ENCODE data around the gene GTSE1.

Gene GTSE1, protein sequence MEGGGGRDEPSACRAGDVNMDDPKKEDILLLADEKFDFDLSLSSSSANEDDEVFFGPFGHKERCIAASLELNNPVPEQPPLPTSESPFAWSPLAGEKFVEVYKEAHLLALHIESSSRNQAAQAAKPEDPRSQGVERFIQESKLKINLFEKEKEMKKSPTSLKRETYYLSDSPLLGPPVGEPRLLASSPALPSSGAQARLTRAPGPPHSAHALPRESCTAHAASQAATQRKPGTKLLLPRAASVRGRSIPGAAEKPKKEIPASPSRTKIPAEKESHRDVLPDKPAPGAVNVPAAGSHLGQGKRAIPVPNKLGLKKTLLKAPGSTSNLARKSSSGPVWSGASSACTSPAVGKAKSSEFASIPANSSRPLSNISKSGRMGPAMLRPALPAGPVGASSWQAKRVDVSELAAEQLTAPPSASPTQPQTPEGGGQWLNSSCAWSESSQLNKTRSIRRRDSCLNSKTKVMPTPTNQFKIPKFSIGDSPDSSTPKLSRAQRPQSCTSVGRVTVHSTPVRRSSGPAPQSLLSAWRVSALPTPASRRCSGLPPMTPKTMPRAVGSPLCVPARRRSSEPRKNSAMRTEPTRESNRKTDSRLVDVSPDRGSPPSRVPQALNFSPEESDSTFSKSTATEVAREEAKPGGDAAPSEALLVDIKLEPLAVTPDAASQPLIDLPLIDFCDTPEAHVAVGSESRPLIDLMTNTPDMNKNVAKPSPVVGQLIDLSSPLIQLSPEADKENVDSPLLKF

DNA sequence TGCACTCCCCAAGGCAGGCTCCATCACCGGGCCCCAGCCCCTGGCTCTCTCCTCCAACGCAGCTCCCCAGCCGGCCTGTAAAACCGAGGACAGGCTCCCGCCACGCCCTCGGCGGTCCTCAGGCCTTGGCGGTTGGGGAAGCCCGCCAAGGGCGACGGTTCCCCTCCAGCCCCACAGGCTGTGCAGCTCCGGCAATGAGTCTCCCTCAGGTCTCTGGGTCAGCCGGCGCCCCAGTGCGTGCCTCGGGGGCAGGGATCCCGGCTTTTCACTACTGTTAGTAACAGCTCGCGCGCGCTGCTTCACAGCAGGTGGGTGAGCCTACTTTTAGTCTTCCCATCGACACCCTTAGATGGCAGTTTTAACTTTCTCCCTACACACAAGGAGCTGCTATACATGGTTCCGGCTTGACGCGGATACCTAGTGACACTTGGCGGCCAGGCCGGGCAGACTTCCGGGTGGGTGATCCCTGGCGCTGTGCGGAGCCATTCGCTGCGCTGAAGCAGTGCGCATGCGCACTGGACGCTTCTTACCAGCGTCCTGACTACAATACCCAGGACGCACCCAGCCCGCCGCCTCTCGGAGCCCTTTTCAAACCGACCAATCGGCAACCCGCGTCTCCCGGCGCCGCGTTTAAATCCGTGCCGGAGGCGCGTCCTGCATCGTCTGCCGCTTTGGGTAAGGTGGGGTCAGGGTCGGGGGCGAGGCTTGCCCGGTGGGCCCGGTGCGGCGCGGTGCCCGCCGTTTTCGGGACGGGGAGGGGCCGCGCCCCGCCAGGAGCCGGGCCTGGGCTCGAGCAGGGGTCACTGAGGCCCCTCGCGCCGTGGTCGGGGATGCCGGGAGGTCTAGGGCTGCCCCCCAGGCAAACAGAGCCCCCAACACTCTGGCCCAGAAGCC is at the start of gene GTSE1:
Gene GTSE1, plus strand, starts transcription at position 614 of the 894 bp plus-strand sequence. CDS start 531 bp downstream, outside the sequence.
- Histone ChIP-seq H3K4me1 (ENCODE audit: control insufficient read depth, insufficient read depth, low read length) (peaks cover 5% of the 10 kb centered on the region), H3K36me3 (ENCODE audit: control insufficient read depth, insufficient read depth, low read length) (peaks cover 7% of the 10 kb centered on the region), H3K4me3 (ENCODE audit: low read length) (peak within 1 kb of the TSS; percentile 73), H3K27me3 (ENCODE audit: control insufficient read depth, insufficient read depth, low read length) (no peaks in the 10 kb centered on the region), H3K9ac (ENCODE audit: low read length) (peak within 1 kb of the TSS; percentile 50), H3K27ac (ENCODE audit: low read depth, low read length) (peak within 1 kb of the TSS; percentile 88)

DNA sequence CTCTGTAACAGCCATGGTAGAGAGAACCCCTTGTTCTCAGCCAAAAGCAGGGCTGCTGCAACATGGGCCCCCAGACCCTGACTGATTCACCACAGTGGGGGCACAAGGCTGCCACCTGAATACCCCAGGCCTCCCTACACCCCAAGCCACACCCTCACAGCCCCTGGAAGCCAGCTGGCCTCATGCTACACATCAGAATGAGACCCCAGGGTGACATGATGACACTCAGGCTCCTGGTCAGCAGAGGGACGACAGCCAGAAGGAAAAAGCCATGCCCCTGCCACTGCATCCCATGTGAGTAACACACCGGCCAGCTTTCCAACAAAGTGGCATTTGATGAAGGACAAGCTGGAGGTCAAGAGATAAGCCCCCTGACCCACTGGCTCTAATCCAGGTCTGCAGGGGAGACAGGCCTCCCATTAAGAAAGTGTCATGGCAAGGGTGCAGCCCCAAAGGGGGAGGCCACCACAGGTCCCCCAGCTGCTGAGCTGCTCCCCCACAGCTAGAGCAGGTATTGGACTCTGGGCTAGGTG is 49.2 kb upstream of the GTSE1 start:
- Histone ChIP-seq H3K27me3 (ENCODE audit: control insufficient read depth, insufficient read depth, low read length) (no peaks in the 10 kb centered on the region), H3K9ac (ENCODE audit: low read length) (no peak overlapping the region), H3K4me3 (ENCODE audit: low read length) (no peak overlapping the region), H3K36me3 (ENCODE audit: control insufficient read depth, insufficient read depth, low read length) (no peaks in the 10 kb centered on the region), H3K27ac (ENCODE audit: low read depth, low read length) (no peak overlapping the region), H3K4me1 (ENCODE audit: control insufficient read depth, insufficient read depth, low read length) (peaks cover 14% of the 10 kb centered on the region)

DNA sequence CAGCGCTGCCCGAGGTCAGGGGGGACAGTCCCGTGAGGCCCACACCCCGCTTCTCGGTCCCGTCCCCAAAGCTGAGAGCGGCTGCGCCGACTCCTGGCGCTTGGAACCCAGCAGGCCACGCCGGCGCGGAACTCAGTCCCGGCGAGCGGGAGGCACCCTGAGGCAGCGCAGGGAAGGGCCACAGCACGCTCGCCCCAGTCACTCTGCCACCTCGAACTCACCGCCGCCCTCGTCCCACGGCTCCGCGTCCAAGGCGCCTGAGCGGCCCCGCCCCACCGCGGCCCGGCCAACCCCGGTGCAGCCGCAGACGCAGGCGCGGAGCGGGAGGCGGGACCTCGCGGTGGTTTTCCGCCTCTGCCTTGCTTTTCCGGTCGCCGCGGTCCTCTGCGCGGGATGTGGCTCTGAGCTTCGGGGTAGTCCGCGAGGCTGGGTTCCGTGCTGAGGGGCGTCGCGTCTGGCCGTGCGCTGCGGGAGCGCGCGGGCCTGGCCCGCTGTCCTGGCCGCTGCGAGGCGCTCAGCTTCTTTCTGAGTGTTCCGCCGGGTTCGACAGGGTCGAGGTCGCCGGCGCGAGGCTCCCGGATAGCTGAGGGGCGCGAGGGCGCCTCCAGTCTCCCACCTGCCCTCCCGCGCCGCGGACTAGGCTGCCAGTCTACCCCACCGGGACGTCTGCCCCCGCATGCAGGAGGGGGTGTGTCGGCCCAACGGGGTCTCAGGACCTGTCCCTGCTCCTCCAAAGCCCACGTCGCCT is 46.5 kb upstream of the GTSE1 start, which contains the start of gene CDPF1:
Gene CDPF1, minus strand, starts transcription at position 259 of the 748 bp plus-strand sequence. CDS start 2,009 bp downstream, outside the sequence.
- H3K4me3 ChIP-seq (ENCODE audit: low read length) = peak within 1 kb of the TSS; percentile 92
- no peaks in the 10 kb centered on the region for H3K36me3 ChIP-seq (ENCODE audit: control insufficient read depth, insufficient read depth, low read length)
- H3K27me3 ChIP-seq (ENCODE audit: control insufficient read depth, insufficient read depth, low read length) = no peaks in the 10 kb centered on the region
- peak within 1 kb of the TSS; percentile 87 for H3K27ac ChIP-seq (ENCODE audit: low read depth, low read length)
- H3K4me1 ChIP-seq (ENCODE audit: control insufficient read depth, insufficient read depth, low read length) = peaks cover 14% of the 10 kb centered on the region
- peak within 1 kb of the TSS; percentile 89 for H3K9ac ChIP-seq (ENCODE audit: low read length)

DNA sequence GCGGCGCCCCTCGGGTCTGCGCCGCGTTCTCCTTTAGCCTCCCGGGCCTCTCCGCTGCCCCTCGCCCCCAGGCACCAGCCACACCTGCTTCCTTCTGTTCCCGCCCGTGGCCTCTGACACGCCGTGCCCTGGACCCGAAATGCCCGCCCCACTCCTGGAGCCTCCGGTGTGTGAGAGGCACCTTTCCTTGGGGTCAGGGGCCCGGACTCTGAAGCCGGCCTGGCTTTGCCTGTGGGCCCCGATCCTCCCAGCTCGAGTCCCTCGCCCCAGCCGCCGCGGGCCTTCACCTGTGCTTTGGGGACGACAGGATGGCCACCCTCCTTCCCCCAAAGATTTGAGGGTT is 45.9 kb upstream of the GTSE1 start:
- peaks cover 14% of the 10 kb centered on the region for H3K4me1 ChIP-seq (ENCODE audit: control insufficient read depth, insufficient read depth, low read length)
- no peaks in the 10 kb centered on the region for H3K36me3 ChIP-seq (ENCODE audit: control insufficient read depth, insufficient read depth, low read length)
- H3K4me3 ChIP-seq (ENCODE audit: low read length) = peak overlapping the region; percentile 92
- H3K27me3 ChIP-seq (ENCODE audit: control insufficient read depth, insufficient read depth, low read length) = no peaks in the 10 kb centered on the region
- H3K9ac ChIP-seq (ENCODE audit: low read length) = peak overlapping the region; percentile 80
- peak overlapping the region; percentile 87 for H3K27ac ChIP-seq (ENCODE audit: low read depth, low read length)

DNA sequence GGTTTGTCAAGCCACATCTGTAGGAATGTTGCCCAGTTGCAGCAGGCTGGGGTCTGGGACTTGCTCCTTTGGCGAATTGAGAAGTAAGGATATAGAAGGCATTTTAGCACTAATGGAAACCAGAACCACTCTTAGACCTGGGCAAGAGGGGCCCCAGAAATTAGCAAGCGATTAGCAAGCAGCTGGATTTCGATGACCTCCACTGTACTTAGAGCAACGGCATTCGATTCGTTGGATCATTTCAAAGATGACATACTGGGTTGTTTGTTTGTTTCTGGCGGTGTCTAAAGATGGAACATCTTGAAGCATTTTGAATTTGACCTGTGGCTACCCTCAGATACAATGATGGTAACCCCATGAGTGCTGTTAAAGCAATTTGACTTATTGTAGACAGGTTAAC is 45.4 kb upstream of the GTSE1 start:
- Histone ChIP-seq H3K4me1 (ENCODE audit: control insufficient read depth, insufficient read depth, low read length) (peaks cover 14% of the 10 kb centered on the region), H3K36me3 (ENCODE audit: control insufficient read depth, insufficient read depth, low read length) (no peaks in the 10 kb centered on the region), H3K4me3 (ENCODE audit: low read length) (peak overlapping the region; percentile 92), H3K27me3 (ENCODE audit: control insufficient read depth, insufficient read depth, low read length) (no peaks in the 10 kb centered on the region), H3K9ac (ENCODE audit: low read length) (no peak overlapping the region), H3K27ac (ENCODE audit: low read depth, low read length) (peak overlapping the region; percentile 4)

DNA sequence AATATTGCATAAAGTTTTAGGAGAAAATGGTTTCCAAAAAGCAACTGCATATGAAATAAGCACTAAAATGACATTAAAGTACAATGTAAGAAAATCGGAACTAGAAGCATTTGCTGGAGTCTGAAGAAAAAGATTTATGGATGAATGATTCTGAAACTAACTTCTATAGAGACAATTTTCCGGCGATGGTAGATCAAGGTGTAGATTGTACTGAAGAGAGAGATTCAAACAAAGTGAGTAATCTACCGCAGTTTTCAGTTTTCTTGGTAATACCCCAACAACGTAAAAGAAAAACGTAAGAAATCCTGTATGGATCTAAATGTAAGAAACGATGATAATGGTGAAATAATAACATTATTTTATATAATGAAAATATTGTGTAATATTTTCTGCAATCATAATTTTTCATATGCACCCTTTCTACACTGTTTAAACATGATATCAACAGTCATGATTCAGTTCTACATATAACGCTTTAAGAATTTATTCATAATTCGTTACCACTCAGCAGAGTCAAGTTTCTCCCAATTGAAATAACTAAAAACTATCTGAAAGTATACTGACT is 44.8 kb upstream of the GTSE1 start:
- Histone ChIP-seq H3K36me3 (ENCODE audit: control insufficient read depth, insufficient read depth, low read length) (no peaks in the 10 kb centered on the region), H3K27me3 (ENCODE audit: control insufficient read depth, insufficient read depth, low read length) (no peaks in the 10 kb centered on the region)

DNA sequence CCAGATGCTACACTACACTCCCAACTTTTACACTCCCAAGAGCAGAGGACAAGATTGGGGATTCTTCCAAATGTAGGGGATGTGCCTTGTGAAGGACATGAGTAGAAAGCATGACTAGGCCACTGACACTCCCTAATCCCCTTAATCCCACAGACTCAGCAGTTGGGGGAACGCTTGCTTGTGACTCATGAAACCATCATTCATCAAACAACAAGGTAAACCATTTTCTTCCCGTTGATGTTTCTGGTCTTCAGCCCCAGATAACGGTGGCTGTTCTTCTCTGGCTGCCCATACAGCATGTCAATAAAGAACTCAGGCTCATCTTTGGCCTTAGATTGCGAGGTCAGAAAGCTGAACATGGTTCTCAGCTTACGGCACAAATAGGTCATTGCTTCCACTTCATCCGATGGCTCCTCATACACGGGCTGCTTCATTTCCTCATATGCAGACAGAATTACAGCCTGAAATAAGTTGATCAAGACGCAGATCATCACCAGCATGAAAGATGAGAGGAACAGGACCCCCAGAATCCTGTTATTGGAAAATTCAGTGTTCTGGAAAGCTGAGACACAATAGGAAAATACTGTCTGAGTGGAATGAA is 40.2 kb upstream of the GTSE1 start:
- H3K4me3 ChIP-seq (ENCODE audit: low read length) = no peak overlapping the region

More for the DNA sequence above, 44.8 kb upstream of the GTSE1 start:
- Histone ChIP-seq H3K4me1 (ENCODE audit: control insufficient read depth, insufficient read depth, low read length) (peaks cover 14% of the 10 kb centered on the region), H3K27ac (ENCODE audit: low read depth, low read length) (no peak overlapping the region), H3K9ac (ENCODE audit: low read length) (no peak overlapping the region), H3K4me3 (ENCODE audit: low read length) (no peak overlapping the region)

DNA sequence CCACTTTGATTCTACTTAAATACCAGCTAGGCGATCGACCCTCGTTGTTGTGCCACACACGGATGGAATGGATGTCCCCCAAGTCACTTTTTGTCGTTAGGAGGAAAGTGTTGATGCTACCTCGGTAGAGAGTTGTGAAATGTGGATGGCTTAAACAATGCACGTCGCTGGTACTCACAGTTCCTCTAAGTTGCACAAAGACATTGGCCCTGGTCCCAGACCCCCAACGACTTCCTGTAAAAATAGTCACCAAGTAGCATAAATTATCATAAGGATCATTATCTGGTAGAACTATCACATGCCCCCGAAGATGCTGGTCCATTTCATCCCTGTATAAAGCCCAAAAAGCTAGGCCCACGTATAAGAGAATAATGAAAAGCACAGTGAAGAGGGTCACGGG is 37.3 kb upstream of the GTSE1 start:
- Histone ChIP-seq H3K36me3 (ENCODE audit: control insufficient read depth, insufficient read depth, low read length) (no peaks in the 10 kb centered on the region), H3K4me1 (ENCODE audit: control insufficient read depth, insufficient read depth, low read length) (no peaks in the 10 kb centered on the region), H3K9ac (ENCODE audit: low read length) (no peak overlapping the region), H3K4me3 (ENCODE audit: low read length) (no peak overlapping the region), H3K27ac (ENCODE audit: low read depth, low read length) (no peak overlapping the region), H3K27me3 (ENCODE audit: control insufficient read depth, insufficient read depth, low read length) (no peaks in the 10 kb centered on the region)

More for the DNA sequence above, 40.2 kb upstream of the GTSE1 start:
- no peaks in the 10 kb centered on the region for H3K27me3 ChIP-seq (ENCODE audit: control insufficient read depth, insufficient read depth, low read length)
- H3K27ac ChIP-seq (ENCODE audit: low read depth, low read length) = no peak overlapping the region
- no peak overlapping the region for H3K9ac ChIP-seq (ENCODE audit: low read length)
- no peaks in the 10 kb centered on the region for H3K36me3 ChIP-seq (ENCODE audit: control insufficient read depth, insufficient read depth, low read length)
- H3K4me1 ChIP-seq (ENCODE audit: control insufficient read depth, insufficient read depth, low read length) = peaks cover under 1% of the 10 kb centered on the region

DNA sequence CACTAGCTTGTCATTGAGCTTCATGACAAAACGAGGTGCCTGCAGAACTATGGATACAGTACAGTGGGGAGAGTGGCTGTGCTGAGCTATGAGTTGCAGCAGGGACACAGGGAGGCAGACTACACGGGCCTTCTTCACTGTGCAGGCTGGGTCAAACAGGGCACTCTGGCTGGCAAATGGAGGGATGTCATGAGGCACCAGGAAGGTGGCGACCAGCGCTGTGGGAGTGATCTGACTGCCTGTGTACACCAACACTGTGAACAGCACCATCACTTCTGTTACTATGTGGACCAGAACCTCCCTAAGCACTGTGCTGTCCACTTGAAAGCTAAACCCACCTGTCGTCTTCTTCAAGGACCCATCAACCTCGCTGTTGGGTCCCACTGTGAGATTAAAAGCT is 36.6 kb upstream of the GTSE1 start:
- no peaks in the 10 kb centered on the region for H3K27me3 ChIP-seq (ENCODE audit: control insufficient read depth, insufficient read depth, low read length)
- no peaks in the 10 kb centered on the region for H3K36me3 ChIP-seq (ENCODE audit: control insufficient read depth, insufficient read depth, low read length)
- no peaks in the 10 kb centered on the region for H3K4me1 ChIP-seq (ENCODE audit: control insufficient read depth, insufficient read depth, low read length)
- H3K4me3 ChIP-seq (ENCODE audit: low read length) = no peak overlapping the region
- no peak overlapping the region for H3K9ac ChIP-seq (ENCODE audit: low read length)
- no peak overlapping the region for H3K27ac ChIP-seq (ENCODE audit: low read depth, low read length)

DNA sequence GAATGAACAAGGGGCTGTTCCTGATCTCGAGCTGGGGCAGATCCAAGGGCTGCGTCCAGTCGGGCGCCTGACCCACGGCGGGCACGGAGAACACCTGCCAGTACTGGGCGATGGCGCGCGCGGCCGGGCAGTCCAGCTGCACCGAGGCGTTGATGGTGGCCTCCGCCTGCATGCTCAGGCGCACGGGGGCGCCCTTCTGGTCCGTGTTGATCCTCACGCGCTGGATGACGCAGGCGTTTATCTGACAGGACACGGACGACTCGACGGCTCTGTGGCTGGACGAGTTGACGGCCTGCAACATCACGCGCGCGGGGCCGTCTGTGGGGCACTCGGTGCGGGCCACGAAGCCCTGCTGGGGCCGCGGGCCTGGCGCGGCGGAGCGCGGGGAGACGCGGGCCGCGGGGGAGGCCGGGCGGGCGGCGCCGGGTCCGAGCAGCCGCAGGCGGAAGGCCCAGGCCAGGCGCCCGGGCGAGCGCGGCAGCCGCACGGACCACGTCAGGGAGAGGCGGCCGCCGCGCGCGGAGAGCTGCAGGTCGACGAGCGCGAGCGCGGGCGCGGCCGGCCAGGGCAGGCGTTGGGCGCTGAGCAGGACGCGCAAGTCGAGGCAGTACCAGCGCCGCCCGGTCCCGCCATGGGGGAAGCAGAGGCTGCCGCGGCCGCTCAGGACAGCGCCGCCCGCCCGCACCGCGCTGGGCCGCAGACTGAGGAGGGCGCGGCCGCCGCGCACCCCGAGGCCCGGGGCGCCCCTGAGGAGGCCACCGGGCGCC is 34.0 kb upstream of the GTSE1 start:
- no peak overlapping the region for H3K27ac ChIP-seq (ENCODE audit: low read depth, low read length)
- H3K9ac ChIP-seq (ENCODE audit: low read length) = no peak overlapping the region
- no peaks in the 10 kb centered on the region for H3K36me3 ChIP-seq (ENCODE audit: control insufficient read depth, insufficient read depth, low read length)
- H3K27me3 ChIP-seq (ENCODE audit: control insufficient read depth, insufficient read depth, low read length) = no peaks in the 10 kb centered on the region
- peaks cover 5% of the 10 kb centered on the region for H3K4me1 ChIP-seq (ENCODE audit: control insufficient read depth, insufficient read depth, low read length)
- no peak overlapping the region for H3K4me3 ChIP-seq (ENCODE audit: low read length)
